GF-D8 (cell line): ENCODE measurements around the gene NT5E.
"Not testable (repeated sequence)": the region's sequence is repeated elsewhere in the genome, so short reads cannot be mapped to it uniquely, and the experiment has no call there.

Experiments
- DNase-seq: peaks from one replicate; lab custom pipeline; 2025; lab: John Stamatoyannopoulos, UW

NT5E gene

DNA sequence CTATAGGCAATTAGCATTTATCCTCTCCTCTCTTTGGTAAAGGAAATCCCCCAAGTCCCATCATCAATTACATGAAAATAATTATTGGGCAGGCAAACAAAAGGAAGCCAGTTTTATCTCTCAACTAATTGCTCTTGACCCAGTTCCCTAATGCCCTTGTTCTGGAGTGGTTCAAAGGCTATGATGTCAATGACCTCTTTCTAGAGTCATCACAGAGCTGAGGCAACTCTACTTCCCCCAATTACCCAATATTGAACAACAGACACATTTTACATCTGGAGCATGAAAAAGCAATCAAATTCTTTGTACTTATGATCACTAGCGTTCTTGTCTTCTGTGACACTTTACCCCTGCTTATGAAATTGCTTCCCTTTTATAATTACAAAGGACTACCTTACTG lies 43.5 kb downstream of the NT5E start:
- DNase-seq, result no peak

DNA sequence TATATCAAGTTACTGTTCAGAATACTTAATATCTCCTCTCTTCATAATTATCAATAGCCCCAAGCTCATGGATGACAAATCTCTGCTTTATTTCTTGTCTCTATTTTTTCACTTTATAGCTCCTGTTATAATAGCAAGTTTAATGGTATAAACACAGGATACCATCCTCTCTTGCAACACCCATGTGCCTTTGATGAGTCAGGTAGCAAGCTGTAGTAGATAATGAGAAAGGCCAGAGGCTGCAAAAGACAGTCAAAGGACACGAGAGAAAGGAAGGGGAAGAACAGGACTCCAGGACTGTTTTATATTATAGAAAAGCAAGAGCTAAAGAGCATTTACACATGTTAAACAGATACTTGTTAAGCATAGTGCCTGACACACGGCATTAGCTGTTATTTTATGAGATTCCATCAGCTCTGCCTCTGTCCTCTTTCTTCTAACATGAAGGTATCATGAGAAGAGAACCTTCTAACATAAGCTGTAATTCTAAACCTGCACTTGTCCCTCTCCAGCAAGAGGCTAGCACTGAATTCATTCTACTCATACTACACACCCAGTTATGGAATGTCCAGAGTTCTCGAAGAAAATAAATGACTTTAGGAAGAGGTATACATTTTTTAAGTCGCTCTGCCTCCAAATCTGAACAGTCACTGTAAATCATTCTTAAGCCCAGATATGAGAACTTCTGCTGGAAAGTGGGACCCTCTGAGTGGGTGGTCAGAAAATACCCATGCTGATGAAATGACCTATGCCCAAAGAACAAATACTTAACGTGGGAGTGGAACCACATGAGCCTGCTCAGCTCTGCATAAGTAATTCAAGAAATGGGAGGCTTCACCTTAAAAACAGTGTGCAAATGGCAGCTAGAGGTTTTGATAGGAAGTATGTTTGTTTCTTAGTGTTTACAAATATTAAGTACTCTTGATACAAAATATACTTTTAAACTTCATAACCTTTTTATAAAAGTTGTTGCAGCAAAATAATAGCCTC lies 45.0 kb downstream of the NT5E start:
- no peak for DNase-seq

DNA sequence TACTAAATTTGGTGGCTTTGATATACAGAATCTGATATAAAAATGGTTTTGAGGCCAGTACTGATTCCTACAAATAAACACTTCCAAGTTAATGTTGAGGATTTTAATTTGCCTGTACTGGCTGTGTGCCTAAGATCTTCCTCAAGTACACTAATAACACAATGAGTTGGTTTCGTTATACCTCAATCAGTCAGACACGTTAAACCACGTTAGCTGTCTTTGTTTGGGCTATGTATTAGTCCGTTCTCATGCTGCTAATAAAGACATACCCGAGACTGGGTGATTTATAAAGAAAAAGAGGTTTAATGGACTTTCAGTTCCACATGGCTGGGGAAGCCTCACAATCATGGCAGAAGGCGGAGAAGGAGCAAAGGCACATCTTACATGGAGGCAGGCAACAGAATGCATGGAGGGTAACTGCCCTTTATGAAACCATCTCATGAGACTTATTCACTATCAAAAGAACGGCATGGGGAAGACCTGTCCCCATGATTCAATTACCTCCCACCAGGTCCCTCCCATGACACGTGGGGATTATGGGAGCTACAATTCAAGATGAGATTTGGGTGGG lies 46.2 kb downstream of the NT5E start:
- DNase-seq, result no peak

GRCh38 chr6:85496856-85497255 lies 47.0 kb downstream of the NT5E start:
- no peak for DNase-seq

DNA sequence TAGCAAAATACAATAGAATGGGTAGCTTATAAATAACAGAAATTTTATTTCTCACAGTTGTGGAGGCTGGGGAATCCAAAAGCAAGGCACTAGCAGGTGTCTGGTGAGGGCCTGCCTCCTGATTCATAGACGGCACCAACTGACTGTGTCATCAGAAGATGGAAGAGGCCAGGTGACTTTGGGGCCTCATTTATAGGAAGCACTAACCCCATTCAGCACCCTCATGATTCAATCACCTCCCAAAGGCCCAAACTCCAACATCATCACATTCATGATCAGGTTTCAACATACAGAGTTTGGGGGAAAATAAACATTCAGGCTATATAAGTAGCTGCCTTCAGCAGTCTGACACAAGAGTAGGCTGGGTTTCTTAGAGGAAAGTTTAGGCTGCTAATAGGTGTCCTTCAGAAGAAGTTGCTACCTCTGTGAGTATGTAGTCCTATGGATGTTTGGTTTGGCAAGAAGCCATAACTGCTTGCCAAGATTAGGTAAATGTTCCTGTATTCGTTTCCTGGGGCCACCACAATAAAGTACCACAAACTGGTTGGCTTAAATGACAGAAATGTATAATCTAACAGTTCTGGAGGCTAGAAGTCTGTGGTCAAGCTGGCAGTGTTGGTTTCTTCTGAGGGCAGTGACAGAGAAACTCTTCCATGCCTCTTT lies 48.8 kb downstream of the NT5E start:
- peak; percentile 66 for DNase-seq

- DNase-seq, result no peak
Measured at GRCh38 chr6:85506441-85507093, 56.7 kb downstream of the NT5E start.

- DNase-seq, result no peak
Measured at GRCh38 chr6:85516168-85516567, 66.3 kb downstream of the NT5E start.

DNA sequence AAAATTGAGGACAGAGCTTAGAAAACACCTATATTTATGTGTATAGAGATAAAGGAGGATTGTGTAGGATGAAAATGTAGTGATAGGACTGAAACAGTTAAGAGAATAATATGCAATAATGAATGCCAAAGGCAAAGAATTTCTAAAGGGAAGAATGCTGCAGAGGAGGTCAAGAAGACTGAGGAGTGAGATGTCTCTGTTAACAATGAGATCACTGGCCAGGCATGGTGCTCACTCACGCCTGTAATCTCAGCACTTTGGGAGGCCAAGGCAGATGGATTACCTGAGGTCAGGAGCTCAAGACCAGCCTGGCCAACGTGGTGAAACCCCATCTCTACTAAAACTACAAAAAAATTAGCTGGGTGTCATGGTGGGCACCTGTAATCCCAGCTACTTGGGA lies 74.4 kb downstream of the NT5E start:
- DNase-seq, result not testable (repeated sequence)

- DNase-seq, result no peak
Measured at GRCh38 chr6:85537055-85537494, 87.2 kb downstream of the NT5E start.

DNA sequence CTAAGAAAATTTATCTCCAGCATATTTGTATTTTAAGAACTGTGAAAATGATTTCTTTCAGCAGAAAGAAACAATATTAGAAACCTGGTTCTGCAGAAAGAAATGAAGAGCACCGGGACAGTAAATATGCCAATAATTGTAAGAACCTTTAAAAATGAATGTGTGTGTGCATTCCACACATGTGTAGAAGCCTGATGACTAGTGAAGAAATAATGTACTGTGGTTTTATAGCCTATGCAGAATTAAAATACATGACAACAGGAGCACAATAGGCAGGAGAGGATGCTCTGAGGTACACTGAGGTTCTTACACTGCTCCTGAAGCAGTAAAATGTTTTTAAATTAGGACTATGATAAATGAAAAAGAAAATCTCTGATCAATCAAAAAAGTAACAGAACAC lies 94.9 kb downstream of the NT5E start:
- no peak for DNase-seq
